GM12864 (cell line): ENCODE measurements around the gene KRTAP9-3.
"Not testable (repeated sequence)": the region's sequence is repeated elsewhere in the genome, so short reads cannot be mapped to it uniquely, and the experiment has no call there.

Experiments
- DNase-seq: peaks from one replicate; pipeline ENCODE4 v3.0.0-alpha.2; 2011; ENCODE audit warnings: low read depth
- H3K4me3 ChIP-seq: 2 replicates; pipeline ENCODE4 v1.5.1; 2011; ENCODE audit warnings: mild to moderate bottlenecking, low read depth, low read length, control low read depth
- TF ChIP-seq, protein P1 (sequence below): IDR thresholded peaks from 2 replicates; pipeline ENCODE4 v1.5.1; 2011; ENCODE audit warnings: low read depth, mild to moderate bottlenecking, moderate library complexity, low read length, control low read depth, inconsistent platforms; ENCODE audit errors: missing control alignments

Gene KRTAP9-3

DNA sequence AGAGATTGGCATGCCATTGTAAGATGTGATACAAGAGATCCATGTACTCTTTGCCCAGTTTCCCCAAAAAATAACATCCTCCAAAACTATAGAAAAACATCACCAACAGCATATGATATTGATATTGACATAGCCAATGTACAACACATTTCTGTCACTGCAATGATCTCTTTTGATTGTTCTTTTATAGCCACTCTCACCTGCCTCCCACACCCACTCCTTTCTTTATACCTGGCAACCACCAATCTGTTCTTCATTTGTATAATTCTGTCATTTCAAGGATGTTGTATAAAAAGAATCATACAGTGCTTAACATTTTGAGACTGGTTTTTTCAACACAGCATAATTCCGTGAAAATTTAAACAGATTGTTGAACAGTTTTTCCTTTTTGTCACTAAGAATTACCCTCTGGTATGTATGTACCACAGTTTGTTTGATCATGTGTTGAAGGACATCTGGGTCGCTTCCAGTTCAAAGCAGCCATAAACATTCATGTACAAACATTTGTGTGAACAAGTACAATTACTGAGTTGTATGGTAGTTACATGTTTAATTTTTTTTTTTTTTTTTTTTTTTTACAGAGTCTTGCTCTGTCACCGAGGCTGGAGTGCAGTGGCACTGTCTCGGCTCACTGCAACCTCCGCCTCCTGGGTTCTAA lies 32.7 kb upstream of the KRTAP9-3 start:
- DNase-seq = no peak
- TF ChIP-seq, protein P1, sequence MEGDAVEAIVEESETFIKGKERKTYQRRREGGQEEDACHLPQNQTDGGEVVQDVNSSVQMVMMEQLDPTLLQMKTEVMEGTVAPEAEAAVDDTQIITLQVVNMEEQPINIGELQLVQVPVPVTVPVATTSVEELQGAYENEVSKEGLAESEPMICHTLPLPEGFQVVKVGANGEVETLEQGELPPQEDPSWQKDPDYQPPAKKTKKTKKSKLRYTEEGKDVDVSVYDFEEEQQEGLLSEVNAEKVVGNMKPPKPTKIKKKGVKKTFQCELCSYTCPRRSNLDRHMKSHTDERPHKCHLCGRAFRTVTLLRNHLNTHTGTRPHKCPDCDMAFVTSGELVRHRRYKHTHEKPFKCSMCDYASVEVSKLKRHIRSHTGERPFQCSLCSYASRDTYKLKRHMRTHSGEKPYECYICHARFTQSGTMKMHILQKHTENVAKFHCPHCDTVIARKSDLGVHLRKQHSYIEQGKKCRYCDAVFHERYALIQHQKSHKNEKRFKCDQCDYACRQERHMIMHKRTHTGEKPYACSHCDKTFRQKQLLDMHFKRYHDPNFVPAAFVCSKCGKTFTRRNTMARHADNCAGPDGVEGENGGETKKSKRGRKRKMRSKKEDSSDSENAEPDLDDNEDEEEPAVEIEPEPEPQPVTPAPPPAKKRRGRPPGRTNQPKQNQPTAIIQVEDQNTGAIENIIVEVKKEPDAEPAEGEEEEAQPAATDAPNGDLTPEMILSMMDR = no peak
- no peak overlapping the region for H3K4me3 ChIP-seq

DNA sequence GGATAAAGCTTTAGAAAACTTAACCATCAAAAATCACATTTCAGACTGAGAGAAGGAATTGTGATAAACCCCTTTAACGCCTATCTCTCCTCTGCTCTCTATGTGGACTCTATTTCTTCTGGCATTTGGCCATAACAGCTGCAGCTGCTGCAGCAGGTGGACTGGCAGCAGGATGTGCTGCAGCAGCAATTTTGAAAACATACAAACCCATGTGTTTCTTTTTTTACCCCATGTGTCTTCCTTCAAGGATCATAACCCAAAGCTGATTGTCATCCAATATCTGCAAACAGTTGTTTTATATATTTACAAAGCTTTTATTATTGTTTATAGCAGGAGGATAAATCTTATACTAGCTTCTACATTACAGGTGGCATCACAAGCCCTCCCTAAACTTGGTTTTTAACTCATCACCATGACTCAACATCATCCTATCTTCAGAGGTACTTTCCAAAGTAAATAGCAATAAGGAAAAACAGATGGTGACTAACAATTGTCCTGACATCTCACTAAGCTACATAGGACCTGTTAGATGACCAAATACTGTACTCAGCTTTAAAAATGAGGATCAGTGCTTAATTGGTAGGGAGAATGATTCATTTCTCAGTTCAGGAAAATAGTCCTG lies 20.3 kb upstream of the KRTAP9-3 start:
- no peak overlapping the region for H3K4me3 ChIP-seq
- TF ChIP-seq, protein P1 = no peak
- no peak for DNase-seq

DNA sequence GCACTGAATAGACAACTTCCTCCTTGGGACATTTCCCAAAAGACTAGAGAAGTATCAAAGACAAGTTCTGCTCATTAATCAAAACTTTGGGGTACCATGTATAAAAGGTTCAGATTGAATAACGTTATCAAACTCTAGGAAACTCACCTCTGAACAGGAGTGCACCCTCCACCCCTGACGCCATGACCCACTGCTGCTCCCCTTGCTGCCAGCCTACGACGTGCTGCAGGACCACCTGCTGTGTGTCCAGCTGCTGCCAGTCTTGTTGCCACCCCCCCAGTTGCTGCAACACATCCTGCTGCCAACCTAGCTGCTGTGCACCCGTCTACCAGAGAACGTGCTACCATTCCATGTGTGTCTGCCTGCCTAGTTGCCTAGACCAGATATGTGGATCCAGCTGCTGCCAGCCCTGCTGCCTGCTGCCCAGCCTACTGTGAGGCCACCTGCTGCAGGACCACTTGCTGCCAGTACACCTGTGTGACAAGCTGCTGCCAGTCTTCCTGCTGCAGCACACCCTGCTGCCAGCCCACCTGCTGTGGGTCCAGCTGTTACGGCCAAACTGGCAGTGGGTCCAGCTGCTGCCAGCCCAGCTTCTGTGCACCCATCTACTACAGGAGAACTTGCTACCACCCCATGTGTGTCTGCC lies 19.6 kb upstream of the KRTAP9-3 start:
- H3K4me3 ChIP-seq = no peak overlapping the region
- TF ChIP-seq, protein P1 = no peak
- no peak for DNase-seq

DNA sequence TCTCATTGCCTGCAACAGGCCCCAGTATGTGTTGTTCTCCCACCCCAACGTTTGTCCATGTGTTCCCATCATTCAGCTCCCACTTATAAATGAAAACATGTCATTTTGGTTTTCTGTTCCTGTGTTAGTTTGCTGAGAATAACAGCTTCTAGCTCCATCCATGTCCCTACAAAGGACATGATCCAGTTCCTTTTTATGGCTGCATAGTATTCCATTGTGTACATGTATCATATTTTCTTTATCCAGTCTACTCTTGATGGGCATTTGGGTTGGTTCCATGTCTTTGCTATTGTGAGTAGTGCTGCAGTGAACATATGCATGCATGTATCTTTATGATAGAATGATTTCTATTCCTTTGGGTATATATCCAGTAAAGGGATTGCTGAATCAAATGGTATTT lies 16.6 kb upstream of the KRTAP9-3 start:
- no peak overlapping the region for H3K4me3 ChIP-seq
- DNase-seq = no peak
- TF ChIP-seq, protein P1 = no peak

DNA sequence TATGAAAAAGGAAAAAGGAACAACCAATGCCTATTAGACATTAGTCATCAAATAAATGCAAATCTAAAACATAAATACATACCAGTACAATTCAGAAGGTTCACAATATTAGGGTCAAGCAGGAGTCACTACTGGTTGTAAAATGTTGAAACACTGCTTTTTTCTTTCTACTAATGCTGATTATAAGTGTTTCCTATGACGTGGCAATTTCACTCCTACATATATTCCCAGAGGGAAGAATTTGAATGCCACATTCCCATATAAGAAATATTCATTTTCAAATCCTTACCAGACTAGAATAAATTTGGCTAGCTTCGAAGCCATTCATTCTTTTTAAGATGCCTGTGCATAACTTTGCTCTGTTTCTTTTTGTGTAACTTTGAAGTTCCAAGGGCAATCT lies 8.4 kb upstream of the KRTAP9-3 start:
- TF ChIP-seq, protein P1 = no peak
- no peak overlapping the region for H3K4me3 ChIP-seq
- DNase-seq = no peak

DNA sequence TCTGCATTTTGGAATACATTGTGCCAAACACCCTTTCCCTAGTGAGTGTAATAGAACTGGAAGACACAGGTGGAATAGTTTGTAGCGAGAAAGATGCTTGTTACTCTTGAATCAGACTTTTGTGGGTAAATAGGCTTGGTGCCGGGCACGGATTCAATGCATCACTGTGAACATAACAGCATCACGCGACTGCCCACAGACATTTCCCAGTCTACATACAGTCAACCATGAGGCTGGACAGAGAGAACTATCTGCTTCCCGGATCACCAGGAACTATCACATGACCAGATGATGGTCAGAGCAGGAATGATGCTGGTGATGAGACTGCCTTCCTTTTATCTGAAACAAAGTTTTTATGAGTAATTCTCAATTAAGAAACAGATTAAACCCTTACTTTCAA lies 6.2 kb upstream of the KRTAP9-3 start:
- no peak for DNase-seq
- TF ChIP-seq, protein P1 = no peak
- H3K4me3 ChIP-seq = no peak overlapping the region

DNA sequence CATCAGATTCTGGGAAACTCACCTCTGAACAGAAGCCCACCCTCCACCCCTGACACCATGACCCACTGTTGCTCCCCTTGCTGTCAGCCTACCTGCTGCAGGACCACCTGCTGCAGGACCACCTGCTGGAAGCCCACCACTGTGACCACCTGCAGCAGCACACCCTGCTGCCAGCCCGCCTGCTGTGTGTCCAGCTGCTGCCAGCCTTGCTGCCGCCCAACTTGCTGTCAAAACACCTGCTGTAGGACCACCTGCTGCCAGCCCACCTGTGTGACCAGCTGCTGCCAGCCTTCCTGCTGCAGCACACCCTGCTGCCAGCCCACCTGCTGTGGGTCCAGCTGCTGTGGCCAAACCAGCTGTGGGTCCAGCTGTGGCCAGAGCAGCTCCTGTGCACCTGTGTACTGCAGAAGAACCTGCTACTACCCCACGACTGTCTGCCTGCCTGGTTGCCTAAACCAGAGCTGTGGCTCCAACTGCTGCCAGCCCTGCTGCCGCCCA lies 5.6 kb upstream of the KRTAP9-3 start, which contains the start of gene KRTAP9-2:
Gene KRTAP9-2, plus strand, starts transcription at position 51 of the 498 bp plus-strand sequence. Its CDS starts 7 bp downstream, at position 58.
- H3K4me3 ChIP-seq, DNase-seq: not testable (repeated sequence)
